NCI-H2029 treated with DMSO at 0.1 percent for 48 hours (cell line): Measurements from ENCODE around the gene BCAS1.

Source experiments
- DNase-seq: peaks from one replicate; lab custom pipeline; 2025; lab: John Stamatoyannopoulos, UW

BCAS1 gene

DNA sequence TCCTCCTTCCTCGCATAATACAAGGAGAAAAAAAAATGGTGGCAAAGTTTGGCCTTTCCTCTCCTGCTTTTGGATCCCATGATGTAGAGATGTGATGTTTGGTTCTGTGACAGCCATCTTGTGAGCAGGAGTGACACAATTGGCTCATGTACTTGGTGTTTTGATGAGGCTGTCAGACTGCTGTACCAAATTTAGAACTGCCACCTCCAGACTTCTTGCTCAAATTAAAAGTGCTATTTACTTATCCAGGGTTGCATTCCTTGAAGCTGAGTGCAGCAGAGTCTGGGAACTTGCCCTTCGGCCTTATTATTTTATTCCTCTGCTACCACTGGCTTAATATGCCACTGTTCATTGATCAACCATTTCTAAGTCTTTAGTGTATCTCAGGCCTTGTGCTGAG is 21.9 kb downstream of the BCAS1 start:
- DNase-seq, result no peak

GRCh38 chr20:54047720-54048119 is 22.7 kb downstream of the BCAS1 start:
- no peak for DNase-seq

- no peak for DNase-seq
These were observed 23.3 kb downstream of the BCAS1 start for GRCh38 chr20:54047048-54047447.

DNA sequence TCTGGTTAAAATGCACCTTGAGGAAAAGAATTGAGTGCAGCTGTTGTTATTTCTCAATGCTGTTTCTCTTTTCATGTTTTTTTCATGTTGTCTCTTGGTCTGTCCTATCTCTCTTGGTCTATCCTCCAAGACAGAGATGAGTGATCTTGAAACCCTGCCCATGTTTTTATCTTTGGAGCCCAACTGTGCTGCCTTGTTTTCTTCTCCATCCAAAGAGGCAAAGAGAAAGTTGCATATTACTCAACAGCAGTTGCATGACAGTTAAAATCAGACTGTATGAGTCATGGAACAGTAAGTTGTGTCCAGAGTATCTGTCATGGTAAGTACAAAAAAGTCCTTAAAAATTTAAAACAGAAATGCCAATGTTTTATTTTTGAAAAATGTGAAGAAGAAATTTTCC is 26.2 kb downstream of the BCAS1 start:
- DNase-seq, result no peak

DNA sequence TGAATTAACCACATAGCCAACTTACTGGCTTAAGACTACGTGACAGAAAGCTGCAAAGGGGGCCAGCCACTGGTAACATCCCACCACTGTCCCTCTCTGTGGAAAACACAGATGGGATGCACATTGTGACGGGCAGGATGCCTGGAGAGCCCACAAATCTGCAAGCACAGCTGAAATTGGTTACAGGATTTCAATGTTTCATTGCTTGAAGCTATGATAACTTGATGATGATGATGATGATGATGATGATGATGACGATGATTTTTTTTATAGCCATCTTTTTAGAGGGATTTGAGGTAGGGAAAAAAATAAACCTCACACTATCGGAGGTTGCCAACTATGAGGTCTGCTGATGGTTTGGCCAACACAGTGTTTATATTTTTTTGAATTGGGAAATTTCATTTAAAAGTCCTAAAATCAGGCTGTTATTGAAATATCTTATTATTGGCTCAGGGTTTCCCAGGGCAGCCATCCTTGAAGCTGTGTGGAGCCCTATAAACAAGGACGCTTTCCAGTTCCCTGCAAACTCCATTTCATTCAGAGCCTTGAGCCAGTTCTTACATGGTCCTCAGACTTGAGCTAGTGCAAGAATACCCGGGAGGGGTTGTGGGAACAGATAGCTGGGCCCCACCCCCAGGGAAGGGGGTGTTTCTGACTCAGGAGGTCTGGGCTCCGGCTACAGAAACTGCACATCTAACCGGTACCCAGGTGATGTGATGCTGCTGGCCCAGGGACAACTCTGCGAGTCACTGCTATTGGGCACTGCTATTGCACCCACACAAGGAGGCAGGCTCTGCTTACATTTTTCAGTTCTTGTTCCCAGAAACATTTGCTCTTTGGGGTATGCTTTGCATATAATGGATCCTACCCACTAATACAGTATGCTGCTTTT is 27.1 kb downstream of the BCAS1 start:
- no peak for DNase-seq

DNA sequence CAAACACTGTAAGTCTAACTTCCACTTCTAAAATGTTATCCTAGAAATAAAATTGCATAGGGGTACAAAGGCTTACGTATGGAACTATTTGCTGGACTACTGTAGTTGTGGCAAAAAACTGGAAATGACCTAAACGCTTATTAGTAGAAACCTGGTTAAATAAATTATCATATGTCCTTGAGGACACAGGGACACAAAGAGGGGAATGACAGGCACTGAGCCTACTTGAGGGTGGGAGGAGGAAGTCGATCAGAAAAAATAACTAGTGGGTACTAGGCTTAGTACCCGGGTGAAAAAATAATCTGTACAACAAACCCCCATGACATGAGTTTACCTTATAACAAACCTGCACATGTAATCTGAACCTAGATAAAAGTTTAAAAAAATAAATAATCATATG is 28.4 kb downstream of the BCAS1 start:
- no peak for DNase-seq

DNA sequence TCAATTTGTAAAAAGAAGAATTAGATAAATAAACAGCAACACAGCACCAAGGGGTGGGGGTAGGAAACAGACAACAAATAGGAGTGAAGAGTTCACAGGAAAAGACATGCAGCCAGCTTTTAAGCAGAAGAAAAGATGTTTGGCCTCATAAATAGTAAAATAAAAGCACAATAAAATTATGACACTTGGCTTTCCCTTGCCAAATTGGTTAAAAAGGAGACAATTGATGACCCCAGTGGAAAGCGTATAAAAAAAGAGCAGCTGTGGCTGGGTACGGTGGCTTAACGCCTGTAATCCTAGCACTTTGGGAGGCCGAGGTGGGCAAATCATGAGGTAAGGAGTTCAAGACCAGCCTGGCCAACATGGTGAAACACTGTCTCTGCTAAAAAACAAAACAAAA is 29.1 kb downstream of the BCAS1 start:
- no peak for DNase-seq

DNA sequence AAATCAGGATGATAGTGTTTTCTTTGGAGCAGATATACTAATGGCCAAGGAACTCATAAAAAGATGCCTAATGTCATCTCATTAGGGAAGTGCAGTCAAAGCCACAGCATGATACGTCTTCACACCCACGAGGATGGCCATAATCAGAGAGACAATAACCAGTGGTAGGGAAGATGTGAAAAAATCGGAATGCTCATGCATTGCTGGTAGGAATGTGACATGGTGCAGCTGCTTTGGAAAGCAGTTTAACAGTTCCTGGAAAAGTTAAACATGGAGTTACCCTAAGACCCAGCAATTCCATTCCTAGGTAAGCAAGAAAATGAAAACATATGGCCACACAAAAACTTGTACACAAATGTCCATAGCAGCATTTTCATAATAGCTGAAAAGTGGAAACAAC is 29.9 kb downstream of the BCAS1 start:
- no peak for DNase-seq

GRCh38 chr20:54038961-54039360 is 31.4 kb downstream of the BCAS1 start:
- no peak for DNase-seq

DNA sequence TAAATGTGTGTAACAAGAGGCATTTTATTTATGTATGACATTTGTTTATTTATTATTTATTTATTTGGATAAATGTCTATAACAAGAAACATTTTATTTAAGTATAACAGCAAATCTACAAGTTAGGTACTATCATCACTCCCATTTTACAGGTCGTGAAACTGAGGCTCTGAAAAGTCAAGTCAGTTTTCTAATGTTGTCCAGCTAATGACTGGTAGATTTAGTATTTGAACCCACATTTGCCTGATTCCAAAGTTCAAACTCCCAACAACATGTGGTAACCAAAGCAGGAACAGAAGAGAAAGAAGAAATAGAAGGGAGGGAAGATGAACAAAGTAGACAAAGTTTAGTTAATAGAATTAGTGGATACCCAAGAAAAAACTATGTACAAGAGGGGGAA is 32.9 kb downstream of the BCAS1 start:
- no peak for DNase-seq

- DNase-seq, result no peak
These were observed 40.8 kb downstream of the BCAS1 start for GRCh38 chr20:54029643-54030042.

- DNase-seq, result no peak
These were observed 41.2 kb downstream of the BCAS1 start for GRCh38 chr20:54029176-54029575.

DNA sequence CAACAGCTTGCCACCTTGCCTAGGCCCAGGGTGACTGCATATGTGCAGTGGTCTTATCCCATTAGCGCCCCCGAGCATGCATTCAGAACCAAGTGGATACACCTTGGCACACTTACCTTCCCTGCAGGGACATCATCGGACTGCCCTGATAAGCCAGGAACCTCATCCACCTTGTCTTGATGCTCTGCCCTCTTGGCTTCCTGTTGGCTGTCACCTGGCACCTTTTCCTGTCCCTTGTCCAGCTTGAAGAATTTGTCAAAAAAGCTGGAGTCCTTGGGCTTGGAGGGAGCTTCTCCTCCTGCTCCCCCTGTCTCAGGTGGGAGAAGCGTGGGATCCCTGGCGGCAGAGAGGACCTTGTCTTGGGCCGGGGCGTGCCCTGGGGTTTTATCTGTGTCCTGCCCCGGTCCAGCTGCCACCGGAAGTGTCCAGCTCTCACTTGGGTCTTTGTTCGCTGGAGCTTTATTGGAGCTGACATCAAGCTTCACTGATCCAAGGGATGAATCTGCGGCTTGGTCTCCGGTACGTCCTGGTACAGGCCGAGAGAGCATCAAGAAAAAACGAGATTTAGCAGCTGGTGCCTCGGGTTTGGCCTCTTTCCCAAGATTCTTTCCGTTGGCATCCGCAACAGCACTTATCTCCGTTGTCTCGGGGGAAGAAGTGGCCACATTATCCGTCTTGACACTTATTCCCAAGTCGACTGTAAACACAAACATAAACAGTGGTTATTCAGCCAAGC is 42.0 kb downstream of the BCAS1 start:
- DNase-seq, result no peak

- DNase-seq, result no peak
These were observed 42.7 kb downstream of the BCAS1 start for GRCh38 chr20:54027704-54028103.

DNA sequence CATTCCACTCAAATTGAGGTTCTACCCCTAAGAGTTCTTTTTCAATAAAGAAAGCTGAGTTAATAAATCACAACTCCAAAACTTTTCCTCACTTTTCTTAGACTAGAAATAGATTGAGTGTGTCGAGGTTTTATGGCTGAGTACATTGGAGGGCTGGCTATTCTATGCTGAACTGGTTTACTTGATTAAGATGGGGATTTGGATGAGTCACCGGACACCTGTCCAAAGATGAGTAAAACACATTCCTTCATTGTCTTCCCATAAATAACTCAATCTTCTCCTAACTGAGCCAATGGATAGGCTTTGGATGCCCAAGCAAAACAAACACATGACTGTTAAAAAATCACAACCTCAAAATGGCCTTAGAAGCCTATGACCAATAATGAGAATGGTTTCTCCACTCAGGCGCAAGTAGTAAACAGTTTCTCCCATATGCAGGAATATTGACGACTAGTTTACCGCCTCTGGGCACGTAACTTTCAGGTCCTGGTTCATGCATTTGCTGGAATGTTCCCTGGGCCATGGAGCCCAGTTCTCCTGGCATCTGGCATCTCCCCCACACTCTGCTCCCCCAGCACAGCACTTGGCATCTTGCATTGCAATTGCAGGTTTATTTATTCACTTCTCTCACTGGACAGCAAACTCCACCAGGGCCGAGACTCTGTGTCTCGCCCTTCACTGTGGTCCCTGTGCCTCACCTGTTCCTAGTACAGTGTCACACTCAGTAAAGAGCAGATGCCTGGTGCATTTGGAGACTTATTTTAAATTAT is 43.9 kb downstream of the BCAS1 start:
- no peak for DNase-seq

DNA sequence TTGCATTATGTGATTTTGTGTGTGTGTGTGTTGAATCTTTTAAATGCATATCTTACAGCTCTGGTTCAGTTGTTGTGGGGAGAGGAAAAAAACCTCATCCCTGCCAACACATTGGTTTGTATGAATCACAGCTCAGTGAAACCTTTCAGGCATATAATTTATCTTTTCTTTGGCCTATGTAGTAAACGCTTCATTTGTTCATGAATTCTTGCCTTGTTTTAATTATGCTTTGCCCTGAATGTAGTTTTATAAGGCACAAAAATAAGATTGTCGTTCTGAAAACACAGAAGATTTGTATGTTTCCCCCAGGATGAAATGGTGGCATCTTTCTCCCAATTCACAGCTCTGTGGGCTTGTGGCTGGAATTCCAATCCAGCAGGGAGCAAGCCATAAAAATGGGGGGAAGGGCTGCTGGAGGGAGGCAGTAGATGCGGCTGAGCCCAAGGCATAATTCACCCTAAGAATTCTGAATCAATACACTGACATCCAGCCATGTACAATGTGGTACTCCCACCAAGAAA is 45.1 kb downstream of the BCAS1 start:
- DNase-seq, result no peak

DNA sequence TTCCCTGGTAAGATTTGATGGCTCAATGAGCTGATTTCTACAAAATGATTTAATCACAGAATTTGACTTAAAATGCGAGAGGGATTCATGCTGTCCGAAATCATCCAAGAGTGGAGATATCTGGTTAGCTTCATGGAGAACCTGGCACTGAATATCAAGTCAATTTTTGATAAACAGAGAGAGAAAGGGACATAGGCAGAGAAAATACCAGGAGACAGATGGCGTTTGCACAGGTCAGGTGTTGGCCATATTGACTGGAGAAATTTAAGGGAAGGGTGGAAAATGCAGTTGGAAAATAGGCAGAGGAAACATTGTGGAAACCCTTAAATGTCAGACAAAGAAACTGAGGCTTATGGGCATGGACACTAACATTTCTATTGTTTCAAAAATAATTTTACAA is 47.0 kb downstream of the BCAS1 start:
- no peak for DNase-seq

DNA sequence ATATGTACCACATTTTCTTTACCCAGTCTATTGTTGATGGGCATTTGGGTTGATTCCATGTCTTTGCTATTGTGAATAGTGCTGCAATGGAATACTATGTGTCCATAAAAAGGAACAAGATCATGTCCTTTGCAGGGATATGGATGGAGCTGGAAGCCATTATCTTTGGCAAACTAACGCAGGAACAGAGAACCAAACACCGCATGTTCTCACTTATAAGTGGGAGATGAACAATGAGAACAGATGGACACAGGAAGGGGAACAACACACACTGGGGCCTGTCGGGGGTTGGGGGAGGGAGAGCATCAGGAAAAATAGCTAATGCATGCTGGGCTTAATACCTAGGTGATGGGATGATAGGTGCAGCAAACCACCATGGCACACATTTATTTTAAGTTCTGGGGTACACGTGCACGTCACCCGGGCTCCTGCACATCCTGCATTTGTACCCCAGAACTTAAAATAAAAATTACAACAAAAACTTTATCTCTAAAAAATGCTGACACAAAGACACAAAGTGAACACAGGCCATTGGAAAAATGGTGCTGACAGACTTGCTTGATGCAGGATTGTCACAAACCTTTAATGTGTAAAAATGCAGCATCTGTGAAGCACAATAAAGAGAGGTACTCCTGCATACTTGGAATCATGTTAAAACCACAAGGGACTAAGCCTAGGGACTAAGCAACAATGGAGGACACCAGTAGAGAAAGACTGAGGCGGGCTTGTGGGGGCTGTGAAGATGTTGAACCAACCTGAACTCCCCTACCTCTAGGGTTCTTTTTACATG is 48.8 kb downstream of the BCAS1 start:
- no peak for DNase-seq

GRCh38 chr20:54020868-54021267 is 49.5 kb downstream of the BCAS1 start:
- no peak for DNase-seq

DNA sequence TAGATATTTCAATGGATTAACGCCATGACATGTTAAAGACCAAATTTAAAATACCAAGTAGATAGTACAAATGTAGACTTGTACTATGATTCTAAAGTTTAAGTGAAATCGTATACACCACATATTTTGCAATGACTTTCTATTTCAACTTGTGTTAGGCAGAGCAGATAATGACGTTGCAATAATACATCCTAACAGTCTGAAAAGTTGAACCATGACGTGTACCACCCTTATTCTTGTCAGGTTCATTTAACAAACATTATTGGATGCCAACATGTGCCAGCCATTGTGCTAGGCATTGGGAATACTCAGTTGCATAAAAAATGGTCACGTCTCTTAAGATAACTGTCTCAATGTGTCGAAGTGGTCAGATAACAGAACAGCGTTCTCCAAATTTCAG is 50.0 kb downstream of the BCAS1 start:
- DNase-seq, result no peak

DNA sequence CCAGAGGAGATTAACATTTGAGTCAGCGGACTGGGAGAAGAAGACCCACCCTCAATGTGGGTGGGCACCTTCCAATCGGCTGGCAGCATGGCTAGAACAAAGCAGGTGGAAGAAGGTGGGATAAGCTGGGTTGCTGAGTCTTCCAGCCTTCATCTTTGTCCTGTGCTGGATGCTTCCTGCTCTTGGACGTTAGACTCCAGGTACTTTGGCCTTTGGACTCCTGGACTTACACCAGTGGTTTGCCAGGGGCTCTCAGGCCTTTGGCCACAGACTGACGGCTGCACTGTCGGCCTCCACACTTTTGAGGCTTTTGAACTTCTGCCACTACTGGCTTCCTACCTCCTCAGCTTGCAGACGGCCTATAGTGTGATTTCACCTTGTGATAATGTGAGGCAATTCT is 50.8 kb downstream of the BCAS1 start:
- DNase-seq, result no peak

DNA sequence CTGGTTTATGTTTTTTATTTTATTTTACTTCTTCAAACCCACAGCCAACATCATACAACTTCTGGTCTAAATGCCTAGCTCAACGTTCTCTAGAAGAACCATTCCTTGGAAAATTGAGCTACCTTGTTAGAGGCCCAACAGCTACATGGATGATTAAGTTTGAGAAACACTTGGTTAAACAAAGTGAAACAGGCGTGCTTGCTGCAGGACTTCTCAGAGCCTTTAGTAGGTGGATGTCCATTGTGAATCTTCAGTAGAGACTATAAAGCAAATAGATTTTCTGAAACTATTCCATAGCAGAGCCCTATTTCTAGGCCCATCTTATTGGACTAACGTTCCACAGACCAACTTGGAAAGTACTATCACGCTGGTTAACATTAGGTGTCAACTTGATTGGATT is 51.3 kb downstream of the BCAS1 start:
- DNase-seq, result no peak
